Activated naive CD8-positive, alpha-beta T cell (primary cell): ENCODE measurements around the gene PTGFR.

ENCODE experiments used
- H3K27ac Mint-ChIP-seq: one replicate; pipeline ENCODE4 v1.8.0; 2021; ENCODE audit warnings: mixed read lengths
- H3K27me3 Mint-ChIP-seq: one replicate; pipeline ENCODE4 v1.8.0; 2021; ENCODE audit warnings: mixed read lengths
- H3K36me3 Mint-ChIP-seq: one replicate; pipeline ENCODE4 v1.8.0; 2021; ENCODE audit warnings: mixed read lengths
- H3K4me1 Mint-ChIP-seq: one replicate; pipeline ENCODE4 v1.8.0; 2021; ENCODE audit warnings: low read depth, mixed read lengths
- H3K4me3 Mint-ChIP-seq: one replicate; pipeline ENCODE4 v1.8.0; 2021; ENCODE audit warnings: mild to moderate bottlenecking, mixed read lengths
- H3K9me3 Mint-ChIP-seq: one replicate; pipeline ENCODE4 v1.8.0; 2021; ENCODE audit warnings: low read depth, mixed read lengths

PTGFR gene

GRCh38 chr1:78493451-78493850, 2.7 kb downstream of the PTGFR start:
- Mint-ChIP-seq H3K27me3 (peaks cover 46% of the 10 kb centered on the region), H3K9me3 (peaks cover 6% of the 10 kb centered on the region), H3K4me3 (no peak overlapping the region), H3K4me1 (peaks cover 5% of the 10 kb centered on the region), H3K36me3 (no peaks in the 10 kb centered on the region), H3K27ac (no peak overlapping the region)

GRCh38 chr1:78497201-78497600, 6.4 kb downstream of the PTGFR start:
- Mint-ChIP-seq H3K27ac (no peak overlapping the region), H3K4me3 (no peak overlapping the region), H3K36me3 (no peaks in the 10 kb centered on the region), H3K27me3 (peaks cover 34% of the 10 kb centered on the region), H3K9me3 (peaks cover 6% of the 10 kb centered on the region), H3K4me1 (no peaks in the 10 kb centered on the region)

GRCh38 chr1:78500529-78500928, 9.8 kb downstream of the PTGFR start:
- Mint-ChIP-seq H3K27ac (no peak overlapping the region), H3K4me1 (no peaks in the 10 kb centered on the region), H3K9me3 (peaks cover 6% of the 10 kb centered on the region), H3K36me3 (no peaks in the 10 kb centered on the region), H3K4me3 (no peak overlapping the region), H3K27me3 (peaks cover 19% of the 10 kb centered on the region)

GRCh38 chr1:78501203-78501602, 10.4 kb downstream of the PTGFR start:
- H3K4me1 Mint-ChIP-seq = no peaks in the 10 kb centered on the region
- peaks cover 18% of the 10 kb centered on the region for H3K27me3 Mint-ChIP-seq
- H3K4me3 Mint-ChIP-seq = no peak overlapping the region
- H3K9me3 Mint-ChIP-seq = peaks cover 6% of the 10 kb centered on the region
- H3K36me3 Mint-ChIP-seq = no peaks in the 10 kb centered on the region
- H3K27ac Mint-ChIP-seq = no peak overlapping the region

- peaks cover 4% of the 10 kb centered on the region for H3K36me3 Mint-ChIP-seq
- no peak overlapping the region for H3K27ac Mint-ChIP-seq
- peaks cover 9% of the 10 kb centered on the region for H3K9me3 Mint-ChIP-seq
- H3K27me3 Mint-ChIP-seq = peaks cover 5% of the 10 kb centered on the region
- no peaks in the 10 kb centered on the region for H3K4me1 Mint-ChIP-seq
- H3K4me3 Mint-ChIP-seq = no peak overlapping the region
Measured at GRCh38 chr1:78511334-78511733, 20.6 kb downstream of the PTGFR start.

GRCh38 chr1:78516716-78517115, 25.9 kb downstream of the PTGFR start:
- Mint-ChIP-seq H3K4me3 (no peak overlapping the region), H3K27ac (no peak overlapping the region), H3K9me3 (peaks cover 6% of the 10 kb centered on the region), H3K36me3 (peaks cover under 1% of the 10 kb centered on the region), H3K27me3 (peaks cover 1% of the 10 kb centered on the region), H3K4me1 (no peaks in the 10 kb centered on the region)

- no peaks in the 10 kb centered on the region for H3K4me1 Mint-ChIP-seq
- no peaks in the 10 kb centered on the region for H3K9me3 Mint-ChIP-seq
- no peak overlapping the region for H3K27ac Mint-ChIP-seq
- no peaks in the 10 kb centered on the region for H3K36me3 Mint-ChIP-seq
- no peak overlapping the region for H3K4me3 Mint-ChIP-seq
- peaks cover 4% of the 10 kb centered on the region for H3K27me3 Mint-ChIP-seq
Measured at GRCh38 chr1:78519446-78519845, 28.7 kb downstream of the PTGFR start.

GRCh38 chr1:78520216-78520615, 29.4 kb downstream of the PTGFR start:
- Mint-ChIP-seq H3K4me1 (no peaks in the 10 kb centered on the region), H3K9me3 (no peaks in the 10 kb centered on the region), H3K4me3 (no peak overlapping the region), H3K27me3 (peaks cover 4% of the 10 kb centered on the region), H3K27ac (no peak overlapping the region), H3K36me3 (no peaks in the 10 kb centered on the region)

GRCh38 chr1:78520843-78521242, 30.1 kb downstream of the PTGFR start:
- Mint-ChIP-seq H3K4me1 (no peaks in the 10 kb centered on the region), H3K9me3 (no peaks in the 10 kb centered on the region), H3K36me3 (no peaks in the 10 kb centered on the region), H3K27ac (no peak overlapping the region), H3K4me3 (no peak overlapping the region), H3K27me3 (peaks cover 4% of the 10 kb centered on the region)

- Mint-ChIP-seq H3K9me3 (no peaks in the 10 kb centered on the region), H3K36me3 (no peaks in the 10 kb centered on the region), H3K4me1 (no peaks in the 10 kb centered on the region), H3K27ac (no peak overlapping the region), H3K4me3 (no peak overlapping the region), H3K27me3 (peaks cover 3% of the 10 kb centered on the region)
Measured at GRCh38 chr1:78522136-78522535, 31.4 kb downstream of the PTGFR start.

- Mint-ChIP-seq H3K4me3 (no peak overlapping the region), H3K27ac (no peak overlapping the region), H3K27me3 (peaks cover 6% of the 10 kb centered on the region)
Measured at GRCh38 chr1:78526496-78526895, 35.7 kb downstream of the PTGFR start.

GRCh38 chr1:78527706-78528105, 36.9 kb downstream of the PTGFR start:
- Mint-ChIP-seq H3K27me3 (peaks cover 3% of the 10 kb centered on the region), H3K4me3 (no peak overlapping the region), H3K9me3 (no peaks in the 10 kb centered on the region), H3K36me3 (no peaks in the 10 kb centered on the region), H3K4me1 (no peaks in the 10 kb centered on the region), H3K27ac (no peak overlapping the region)

More at GRCh38 chr1:78526496-78526895, 35.7 kb downstream of the PTGFR start:
- Mint-ChIP-seq H3K9me3 (no peaks in the 10 kb centered on the region), H3K4me1 (no peaks in the 10 kb centered on the region), H3K36me3 (no peaks in the 10 kb centered on the region)

GRCh38 chr1:78533527-78533926, 42.8 kb downstream of the PTGFR start:
- no peaks in the 10 kb centered on the region for H3K4me1 Mint-ChIP-seq
- no peaks in the 10 kb centered on the region for H3K36me3 Mint-ChIP-seq
- peaks cover 2% of the 10 kb centered on the region for H3K27me3 Mint-ChIP-seq
- H3K9me3 Mint-ChIP-seq = no peaks in the 10 kb centered on the region
- H3K4me3 Mint-ChIP-seq = no peak overlapping the region
- H3K27ac Mint-ChIP-seq = no peak overlapping the region

- Mint-ChIP-seq H3K4me3 (no peak overlapping the region), H3K36me3 (no peaks in the 10 kb centered on the region), H3K9me3 (no peaks in the 10 kb centered on the region), H3K27me3 (peaks cover under 1% of the 10 kb centered on the region), H3K4me1 (no peaks in the 10 kb centered on the region), H3K27ac (no peak overlapping the region)
Measured at GRCh38 chr1:78535286-78535685, 44.5 kb downstream of the PTGFR start.

- H3K9me3 Mint-ChIP-seq = peaks cover 6% of the 10 kb centered on the region
- H3K27ac Mint-ChIP-seq = no peak overlapping the region
- no peak overlapping the region for H3K4me3 Mint-ChIP-seq
- peaks cover 2% of the 10 kb centered on the region for H3K27me3 Mint-ChIP-seq
- H3K36me3 Mint-ChIP-seq = no peaks in the 10 kb centered on the region
- no peaks in the 10 kb centered on the region for H3K4me1 Mint-ChIP-seq
Measured at GRCh38 chr1:78536427-78536826, 45.7 kb downstream of the PTGFR start.

GRCh38 chr1:78540048-78540447, 49.3 kb downstream of the PTGFR start:
- H3K4me3 Mint-ChIP-seq = no peak overlapping the region
- H3K27ac Mint-ChIP-seq = no peak overlapping the region
- H3K36me3 Mint-ChIP-seq = no peaks in the 10 kb centered on the region
- H3K27me3 Mint-ChIP-seq = peaks cover 6% of the 10 kb centered on the region
- H3K4me1 Mint-ChIP-seq = no peaks in the 10 kb centered on the region
- H3K9me3 Mint-ChIP-seq = peaks cover 21% of the 10 kb centered on the region
